HL-60/S4 treated with retinoic acid at 250 ng/mL for 4 days and 3 days (cell line): Measurements from ENCODE around the gene MVP.
"Not testable (repeated sequence)": the region's sequence is repeated elsewhere in the genome, so short reads cannot be mapped to it uniquely, and the experiment has no call there.

Source experiments
- in situ Hi-C: fragments of 300-500 bp; cut with MboI; formaldehyde crosslinking; loops from 2 replicates; pipeline ENCODE4 v1.7.0; 2022; ENCODE audit warnings: low sequenced_read_pairs

The MVP gene

DNA sequence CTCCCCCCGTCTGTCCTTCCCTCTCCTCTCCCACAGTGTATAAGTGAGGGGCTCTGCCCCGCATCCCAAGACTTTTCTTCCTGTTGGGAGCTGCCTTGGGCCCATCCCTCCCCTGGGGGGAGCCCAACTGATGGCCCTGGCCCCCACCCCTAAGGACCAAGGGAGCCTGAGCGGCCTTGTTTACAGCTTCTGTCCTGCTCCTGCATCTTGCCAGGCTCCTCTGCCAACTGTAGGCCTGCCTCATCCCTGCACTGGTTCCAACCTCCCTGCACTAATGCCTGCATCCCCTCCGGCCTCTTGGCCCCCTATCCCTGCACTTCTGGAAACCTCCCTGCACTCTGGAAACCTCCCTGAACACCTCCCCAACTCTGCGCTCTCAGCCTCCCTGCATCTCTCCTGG, 5.7 kb upstream of the MVP start:
- in situ Hi-C loops: no loop called here

DNA sequence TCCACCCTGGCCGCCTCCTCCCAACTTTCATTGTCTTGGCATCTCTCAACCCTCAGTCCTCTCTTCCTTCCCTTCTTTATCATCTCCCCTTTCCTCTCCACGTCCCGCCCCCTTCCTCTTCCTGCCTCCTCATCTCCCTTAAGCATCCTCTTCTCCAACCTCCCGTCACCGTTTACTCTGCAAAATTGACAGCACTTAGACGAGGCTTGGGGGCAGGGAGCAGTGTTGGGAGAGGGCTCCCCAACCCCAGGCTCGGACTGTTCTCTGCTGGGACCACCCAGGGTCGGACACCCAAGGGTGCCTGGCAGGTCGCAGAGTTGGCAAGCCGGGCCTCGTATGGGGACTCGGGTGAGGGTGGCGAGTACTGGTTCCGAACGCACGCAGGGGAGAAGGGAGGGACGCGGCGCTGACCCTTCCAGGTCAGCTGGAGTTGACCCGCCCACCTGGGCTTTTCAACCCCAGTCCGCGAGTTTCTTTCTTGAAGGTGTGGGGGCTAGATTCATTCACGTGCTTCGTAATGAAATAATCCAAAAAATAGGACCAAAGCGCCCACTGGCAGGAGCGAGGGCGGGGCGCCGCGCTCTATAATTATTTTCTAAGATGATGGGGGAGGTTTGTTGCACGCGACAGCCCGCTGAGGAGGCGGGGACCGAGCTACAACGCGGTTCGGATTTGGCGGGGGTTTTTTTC, 5.1 kb upstream of the MVP start:
- in situ Hi-C loops: no loop called here

GRCh38 chr16:29815793-29816693, 4.2 kb upstream of the MVP start, which contains the start of gene PAGR1:
PAGR1 (plus strand) TSS chr16:29816152; CDS start chr16:29816526, 374 bp downstream.
- in situ Hi-C loops: no loop called here

DNA sequence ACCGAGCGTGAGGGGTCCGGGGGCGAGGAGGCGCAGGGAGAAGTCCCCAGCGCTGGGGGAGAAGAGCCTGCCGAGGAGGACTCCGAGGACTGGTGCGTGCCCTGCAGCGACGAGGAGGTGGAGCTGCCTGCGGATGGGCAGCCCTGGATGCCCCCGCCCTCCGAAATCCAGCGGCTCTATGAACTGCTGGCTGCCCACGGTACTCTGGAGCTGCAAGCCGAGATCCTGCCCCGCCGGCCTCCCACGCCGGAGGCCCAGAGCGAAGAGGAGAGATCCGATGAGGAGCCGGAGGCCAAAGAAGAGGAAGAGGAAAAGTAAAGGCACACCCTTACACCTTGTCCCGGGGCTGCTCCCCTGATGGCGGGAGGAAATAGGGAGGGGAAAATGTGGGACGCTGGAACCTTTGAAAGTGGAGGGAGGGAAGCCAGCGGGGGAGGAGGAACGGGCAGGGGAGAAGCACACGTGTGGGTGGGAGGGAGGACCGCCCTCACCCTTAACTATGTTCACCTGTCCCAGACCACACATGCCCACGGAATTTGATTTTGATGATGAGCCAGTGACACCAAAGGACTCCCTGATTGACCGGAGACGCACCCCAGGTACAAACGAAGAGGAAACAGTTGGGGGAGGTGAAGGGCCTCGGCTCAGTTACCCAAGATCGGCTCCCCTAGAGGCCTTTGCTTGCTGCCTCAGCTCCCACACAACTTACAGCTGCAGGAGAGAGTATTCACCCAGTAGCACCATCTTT, 3.4 kb upstream of the MVP start:
- in situ Hi-C loops: no loop called here

DNA sequence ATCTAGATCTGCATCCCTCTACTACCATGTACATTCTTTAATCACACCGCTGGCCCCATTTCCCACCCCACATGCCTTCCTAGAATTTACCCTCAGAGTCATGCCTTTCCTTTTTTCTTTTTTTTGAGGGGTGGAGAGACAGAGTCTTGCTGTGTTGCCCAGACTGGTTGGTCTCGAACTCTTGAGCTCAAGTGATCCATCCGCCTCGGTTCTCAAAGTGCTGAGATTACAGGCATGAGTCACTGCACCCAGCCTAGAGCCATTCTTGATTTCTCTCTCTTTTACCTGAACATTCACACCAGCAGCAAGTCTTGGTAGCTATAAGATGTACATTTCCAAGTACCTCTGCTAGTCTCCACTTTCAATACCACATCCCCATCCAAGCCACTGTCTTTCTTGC, 2.2 kb upstream of the MVP start:
- in situ Hi-C loops: no loop called here

- in situ Hi-C loops: no loop called here
Measured at GRCh38 chr16:29819506-29819905, 756 bp upstream of the MVP start.

GRCh38 chr16:29820730-29821642, 724 bp downstream of the MVP start:
- in situ Hi-C loops: no loop called here

DNA sequence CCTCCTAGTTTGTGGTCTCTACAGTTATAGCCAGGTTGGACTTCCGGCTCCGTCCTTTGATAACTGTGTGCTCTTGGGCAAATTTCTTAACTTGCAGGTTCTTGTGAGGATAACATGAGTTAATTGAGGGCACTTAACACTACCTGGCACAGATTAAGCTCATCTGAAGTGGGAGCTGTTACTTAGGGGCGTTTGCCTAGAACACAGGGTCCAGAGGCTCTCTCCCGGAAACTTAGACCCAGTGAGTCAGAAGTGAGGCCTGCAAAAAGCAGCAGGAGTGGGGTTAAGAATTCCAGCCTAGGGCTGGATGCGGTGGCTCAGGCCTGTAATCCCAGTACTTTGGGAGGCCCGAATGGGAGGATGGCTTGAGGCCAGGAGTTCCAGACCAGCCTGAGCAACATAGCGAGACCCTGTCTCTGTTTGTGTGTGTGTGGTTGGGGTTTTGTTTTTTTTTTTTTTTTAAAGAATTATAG, 1.4 kb downstream of the MVP start:
- in situ Hi-C loops: no loop called here

DNA sequence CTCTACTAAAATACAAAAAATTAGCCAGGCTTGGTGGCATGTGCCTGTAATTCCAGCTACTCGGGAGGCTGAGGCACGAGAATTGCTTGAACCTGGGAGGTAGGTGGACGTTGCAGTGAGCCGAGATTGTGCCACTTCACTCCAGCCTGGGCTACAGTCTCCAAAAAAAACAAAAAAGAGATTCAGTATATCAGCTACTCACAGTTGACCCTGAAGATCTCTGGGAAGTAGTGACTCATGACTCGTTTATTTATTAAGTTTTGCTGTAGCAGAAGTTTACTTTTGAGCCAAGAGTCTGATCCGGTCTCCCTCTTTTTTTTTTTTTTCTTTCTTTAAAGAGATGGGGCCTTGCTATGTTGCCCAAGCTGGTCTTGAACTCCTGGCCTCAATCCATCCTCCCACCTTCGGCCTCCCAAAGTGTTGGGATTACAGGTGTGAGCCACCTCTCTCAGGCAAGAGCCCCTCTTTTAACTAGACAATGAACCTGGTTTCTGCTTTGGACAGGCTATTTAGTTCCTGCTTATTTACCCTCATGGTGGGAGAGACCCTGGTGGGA, 4.4 kb downstream of the MVP start:
- in situ Hi-C loops: no loop called here

DNA sequence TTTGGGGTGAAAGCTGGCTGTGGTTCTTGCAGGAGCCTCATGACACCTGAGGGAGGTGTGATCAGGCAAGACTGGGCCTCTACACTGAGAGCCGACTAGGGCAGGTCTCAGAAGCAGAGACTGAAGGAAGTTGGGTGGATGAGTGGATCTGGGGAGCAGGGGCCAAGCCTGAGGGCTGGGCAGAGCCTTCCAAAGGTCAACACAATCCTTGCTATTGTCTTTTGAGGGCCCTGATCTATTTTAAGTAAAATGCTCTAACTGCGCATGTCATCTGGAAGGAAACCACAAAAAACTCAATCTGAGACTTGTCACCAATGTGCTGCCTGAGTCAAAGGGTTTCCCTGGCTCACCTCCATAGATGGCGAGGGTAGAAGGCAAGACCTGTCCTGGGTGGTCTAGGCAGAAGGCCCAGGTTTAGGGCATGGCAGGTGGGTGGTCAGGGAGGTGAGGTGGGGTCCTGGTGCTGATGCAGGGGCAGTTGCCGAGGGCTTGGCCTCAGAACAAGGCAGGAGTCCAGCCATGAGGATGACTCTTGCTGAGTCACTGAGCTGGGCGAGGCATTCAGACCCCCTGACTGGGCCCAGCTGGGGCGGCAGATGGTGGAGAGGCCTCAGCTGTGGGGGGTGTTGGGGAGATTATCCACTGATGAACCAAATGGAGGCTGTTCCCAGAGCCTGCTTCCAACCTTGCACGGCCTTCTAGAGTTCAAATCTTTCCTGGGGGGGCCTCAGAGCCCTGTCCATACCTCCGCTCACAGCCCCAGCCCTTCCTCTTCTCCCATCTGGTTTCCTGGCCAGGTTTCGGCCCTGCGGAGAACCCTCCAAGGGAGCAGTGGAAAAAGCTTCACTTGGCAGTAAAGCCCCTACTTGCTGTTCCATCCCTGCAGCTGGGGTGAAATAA, 5.1 kb downstream of the MVP start:
- in situ Hi-C loops: no loop called here

GRCh38 chr16:29826342-29826695, 6.1 kb downstream of the MVP start:
- in situ Hi-C loops: no loop called here

DNA sequence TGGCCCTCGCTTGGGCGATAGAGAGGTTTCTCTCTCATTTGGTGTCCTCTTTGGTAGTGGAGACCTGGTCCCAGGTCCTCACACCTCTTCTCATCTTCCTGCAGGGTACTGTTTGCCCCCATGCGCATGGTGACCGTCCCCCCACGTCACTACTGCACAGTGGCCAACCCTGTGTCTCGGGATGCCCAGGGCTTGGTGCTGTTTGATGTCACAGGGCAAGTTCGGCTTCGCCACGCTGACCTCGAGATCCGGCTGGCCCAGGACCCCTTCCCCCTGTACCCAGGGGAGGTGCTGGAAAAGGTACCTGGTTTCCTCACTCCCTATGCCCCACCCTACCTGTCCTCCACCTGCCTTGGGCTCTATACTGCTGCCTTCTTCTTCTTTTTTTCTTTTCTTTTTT, 10.5 kb downstream of the MVP start:
- in situ Hi-C loops: no loop called here

GRCh38 chr16:29831490-29831889, 11.2 kb downstream of the MVP start:
- in situ Hi-C loops: no loop called here

DNA sequence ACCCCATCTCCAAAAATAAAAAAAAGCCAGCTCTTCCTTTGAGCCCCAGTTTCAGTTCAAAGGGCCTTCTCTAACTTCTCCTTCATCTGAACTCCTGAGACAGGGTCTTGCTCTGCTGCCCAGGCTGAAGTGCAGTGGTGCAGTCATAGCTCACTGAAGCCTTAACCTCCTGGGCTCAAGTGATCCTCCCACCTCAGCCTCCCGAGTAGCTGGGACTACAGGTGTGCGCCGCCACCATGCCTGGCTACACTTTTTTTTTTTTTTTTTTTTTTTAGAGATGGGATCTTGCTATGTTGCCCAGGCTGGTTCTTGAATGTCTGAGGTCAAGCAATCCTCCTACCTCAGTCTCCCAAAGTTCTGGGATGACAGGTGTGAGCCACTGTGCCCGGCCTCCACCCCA, 13.0 kb downstream of the MVP start:
- in situ Hi-C loops: not testable (repeated sequence)

GRCh38 chr16:29834079-29834478, 13.8 kb downstream of the MVP start:
- in situ Hi-C loops: no loop called here

GRCh38 chr16:29835926-29836325, 15.7 kb downstream of the MVP start:
- in situ Hi-C loops: no loop called here

DNA sequence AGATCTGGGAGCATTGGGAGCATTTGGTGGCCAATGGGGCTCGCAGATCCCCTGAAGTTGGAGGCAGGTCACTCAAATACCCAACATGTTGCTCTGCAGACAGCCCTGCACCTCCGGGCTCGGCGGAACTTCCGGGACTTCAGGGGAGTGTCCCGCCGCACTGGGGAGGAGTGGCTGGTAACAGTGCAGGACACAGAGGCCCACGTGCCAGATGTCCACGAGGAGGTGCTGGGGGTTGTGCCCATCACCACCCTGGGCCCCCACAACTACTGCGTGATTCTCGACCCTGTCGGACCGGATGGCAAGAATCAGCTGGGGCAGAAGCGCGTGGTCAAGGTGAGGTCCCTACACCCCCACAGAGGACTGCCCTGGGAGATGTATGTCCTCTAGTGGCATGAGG, 16.4 kb downstream of the MVP start:
- in situ Hi-C loops: no loop called here

DNA sequence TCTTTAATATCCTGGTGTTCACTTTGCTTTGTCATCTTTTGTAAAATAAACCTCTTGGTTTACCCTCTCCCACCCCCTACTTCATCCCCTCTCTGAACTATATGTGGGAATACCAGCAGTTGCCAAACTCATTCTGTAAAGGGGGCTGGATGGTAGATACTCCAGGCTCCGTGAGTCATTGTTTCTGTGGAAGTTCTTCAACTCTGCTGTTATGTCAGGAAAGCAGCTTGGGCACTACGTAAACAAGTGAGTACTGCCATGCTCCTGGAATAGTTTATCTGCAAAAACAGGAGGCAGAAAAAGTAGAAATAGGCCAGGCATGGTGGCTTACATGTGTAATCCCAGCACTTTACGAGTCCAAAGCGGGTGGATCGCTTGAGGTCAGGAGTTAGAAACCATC, 17.6 kb downstream of the MVP start:
- in situ Hi-C loops: no loop called here

- in situ Hi-C loops: no loop called here
Measured at GRCh38 chr16:29839822-29840221, 19.6 kb downstream of the MVP start.
